ENCODE data around the gene KIAA2012. TPM values are rescaled to one million over a fixed set of nuclear protein-coding genes. Genes with fewer than 3 reads are reported as not detected.

KIAA2012 gene
- polyA plus RNA-seq, 3 donors = not detected

GRCh38 chr2:202249521-202250253 lies 176.6 kb downstream of the KIAA2012 start:
- H3K79me2 ChIP-seq (ENCODE audit: insufficient read depth, low read length) = no peaks in the 10 kb centered on the region
- no peaks in the 10 kb centered on the region for H3K36me3 Mint-ChIP-seq
- intact Hi-C loops (cut with micrococcal nuclease) = no loop called here
- no peak overlapping the region for H3K4me2 ChIP-seq (replicated peaks; ENCODE audit: extremely low read depth, low read length, poor library complexity, severe bottlenecking)
- no peak overlapping the region for H3K4me3 ChIP-seq (replicated peaks in 1 of 3; ENCODE audit: low read depth in 2 of 3, low read length in 3 of 3)
- H3K9me3 Mint-ChIP-seq = peaks cover 0 to 17% (median 4%) of the 10 kb centered on the region in 7 donors
- H4K20me1 ChIP-seq (ENCODE audit: insufficient read depth, low read length) = no peaks in the 10 kb centered on the region
- peaks cover 2 to 4% (median 3%) of the 10 kb centered on the region in 3 donors for H3K27me3 Mint-ChIP-seq (ENCODE audit: low read depth in 3 of 3)
- peaks cover 6% of the 10 kb centered on the region for H3K4me1 Mint-ChIP-seq
- H3K4me3 Mint-ChIP-seq = no peak overlapping the region
- H3K27ac ChIP-seq (ENCODE audit: low read depth in 1 of 2, low read length in 2 of 2) = no peak overlapping the region
- no peaks in the 10 kb centered on the region for H3K36me3 ChIP-seq (replicated peaks in 1 of 2; ENCODE audit: control insufficient read depth in 1 of 2, insufficient read depth in 2 of 2, low read length in 2 of 2)
- TF ChIP-seq CTCF (IDR thresholded peaks at IDR 0.05) = no peak
- no peak overlapping the region for H3K27ac Mint-ChIP-seq
- peaks cover 0 to 5% of the 10 kb centered on the region in 2 donors for H3K9me3 ChIP-seq (replicated peaks in 1 of 2; ENCODE audit: control insufficient read depth in 1 of 2, insufficient read depth in 1 of 2, low read length in 2 of 2)
- H3K4me1 ChIP-seq (ENCODE audit: control insufficient read depth in 1 of 2, insufficient read depth in 2 of 2, low read length in 2 of 2) = no peaks in the 10 kb centered on the region
- H2AFZ ChIP-seq (ENCODE audit: insufficient read depth, low read depth, low read length, poor library complexity, severe bottlenecking) = no peak overlapping the region
- 91% methylated on average over 7 of the region's 10 CpGs for WGBS (ENCODE audit: insufficient coverage)
- no peaks in the 10 kb centered on the region for H3K27me3 ChIP-seq (ENCODE audit: control insufficient read depth in 2 of 2, insufficient read depth in 2 of 2, low read length in 2 of 2)
- DNase-seq = no peak
- no peak overlapping the region for H3K9ac ChIP-seq (ENCODE audit: insufficient read depth, low read length, poor library complexity, severe bottlenecking)

- no peaks in the 10 kb centered on the region for H4K20me1 ChIP-seq (ENCODE audit: insufficient read depth, low read length)
- H3K9me3 ChIP-seq (replicated peaks in 1 of 2; ENCODE audit: control insufficient read depth in 1 of 2, insufficient read depth in 1 of 2, low read length in 2 of 2) = peaks cover 0 to 5% of the 10 kb centered on the region in 2 donors
- no peak for TF ChIP-seq CTCF (IDR thresholded peaks at IDR 0.05)
- no CpG with 5 or more reads among the region's 5 CpGs for WGBS (ENCODE audit: insufficient coverage)
- no peaks in the 10 kb centered on the region for H3K36me3 Mint-ChIP-seq
- H3K4me1 Mint-ChIP-seq = peaks cover 6% of the 10 kb centered on the region
- intact Hi-C loops (cut with micrococcal nuclease) = no loop called here
- H3K4me3 ChIP-seq (replicated peaks in 1 of 3; ENCODE audit: low read depth in 2 of 3, low read length in 3 of 3) = no peak overlapping the region
- no peak overlapping the region for H3K4me2 ChIP-seq (replicated peaks; ENCODE audit: extremely low read depth, low read length, poor library complexity, severe bottlenecking)
- no peak for DNase-seq
- H3K79me2 ChIP-seq (ENCODE audit: insufficient read depth, low read length) = no peaks in the 10 kb centered on the region
- H3K27me3 ChIP-seq (ENCODE audit: control insufficient read depth in 2 of 2, insufficient read depth in 2 of 2, low read length in 2 of 2) = no peaks in the 10 kb centered on the region
- H3K36me3 ChIP-seq (replicated peaks in 1 of 2; ENCODE audit: control insufficient read depth in 1 of 2, insufficient read depth in 2 of 2, low read length in 2 of 2) = no peaks in the 10 kb centered on the region
- no peak overlapping the region for H2AFZ ChIP-seq (ENCODE audit: insufficient read depth, low read depth, low read length, poor library complexity, severe bottlenecking)
- no peak overlapping the region for H3K4me3 Mint-ChIP-seq
- peaks cover 0 to 17% (median 4%) of the 10 kb centered on the region in 7 donors for H3K9me3 Mint-ChIP-seq
- no peak overlapping the region for H3K27ac ChIP-seq (ENCODE audit: low read depth in 1 of 2, low read length in 2 of 2)
- H3K27me3 Mint-ChIP-seq (ENCODE audit: low read depth in 3 of 3) = peaks cover 2 to 3% (median 3%) of the 10 kb centered on the region in 3 donors
- no peak overlapping the region for H3K27ac Mint-ChIP-seq
- H3K4me1 ChIP-seq (ENCODE audit: control insufficient read depth in 1 of 2, insufficient read depth in 2 of 2, low read length in 2 of 2) = no peaks in the 10 kb centered on the region
- H3K9ac ChIP-seq (ENCODE audit: insufficient read depth, low read length, poor library complexity, severe bottlenecking) = no peak overlapping the region
Measured at GRCh38 chr2:202251494-202251893, 178.4 kb downstream of the KIAA2012 start.

Small RNA genes lying within 50 kb of the gene (small RNA-seq; reads per million reads assigned to genes)
- gene AC079354.2 (ENCODE audit: insufficient read length, low read depth) = not detected

Other genes starting within 250 kb of the KIAA2012 start
- gene FZD7, start 39.4 kb upstream of the KIAA2012 start, polyA plus RNA-seq = under 1 TPM in 2 of 3 donors, not detected in 1; 0.05 to 0.28 TPM
- gene SUMO1, start 165.3 kb downstream of the KIAA2012 start, polyA plus RNA-seq = 100 to 1,000 TPM in 2 of 3 donors, 10 to 100 TPM in 1; 30.4 to 159 (median 156) TPM
- gene NOP58, start 192.5 kb downstream of the KIAA2012 start, polyA plus RNA-seq = 10 to 100 TPM; 19.4 to 25.4 (median 22.5) TPM

Measured in CD14-positive monocyte (primary cell).